GM19035 (cell line): ENCODE data around the gene EFCAB9.
A peak's percentile ranks its signal among the peaks of the same experiment; 100 is the strongest.
"Not testable (repeated sequence)": the region's sequence is repeated elsewhere in the genome, so short reads cannot be mapped to it uniquely, and the experiment has no call there.

ENCODE experiments used
- ATAC-seq: cut with Tn5 transposase; IDR thresholded peaks from one replicate; pipeline ENCODE4 v1.9.1; 2021; ENCODE audit not compliant: unreplicated experiment

Gene EFCAB9

GRCh38 chr5:172193872-172194271 lies at the start of gene EFCAB9:
Gene EFCAB9, plus strand, starts transcription at chr5:172194172. Its CDS starts 1 bp downstream, at chr5:172194173.
- ATAC-seq: no peak

- no peak for ATAC-seq
Measured at GRCh38 chr5:172144291-172144815, 49.6 kb upstream of the EFCAB9 start.

- no peak for ATAC-seq
Measured at GRCh38 chr5:172144931-172145869, 48.8 kb upstream of the EFCAB9 start.

- no peak for ATAC-seq
Measured at GRCh38 chr5:172145870-172146747, 47.9 kb upstream of the EFCAB9 start.

- no peak for ATAC-seq
Measured at GRCh38 chr5:172146748-172147092, 47.3 kb upstream of the EFCAB9 start.

- ATAC-seq: no peak
Measured at GRCh38 chr5:172147857-172148256, 46.1 kb upstream of the EFCAB9 start.

- no peak for ATAC-seq
Measured at GRCh38 chr5:172148381-172148780, 45.6 kb upstream of the EFCAB9 start.

- ATAC-seq: no peak
Measured at GRCh38 chr5:172149073-172149472, 44.9 kb upstream of the EFCAB9 start.

- not testable (repeated sequence) for ATAC-seq
Measured at GRCh38 chr5:172149481-172149880, 44.5 kb upstream of the EFCAB9 start.

- ATAC-seq: peak; percentile 78
Measured at GRCh38 chr5:172150514-172151425, 43.2 kb upstream of the EFCAB9 start.

GRCh38 chr5:172151661-172152210 lies 42.2 kb upstream of the EFCAB9 start:
- ATAC-seq: no peak

- ATAC-seq: no peak
Measured at GRCh38 chr5:172153695-172154094, 40.3 kb upstream of the EFCAB9 start.

- not testable (repeated sequence) for ATAC-seq
Measured at GRCh38 chr5:172155101-172155500, 38.9 kb upstream of the EFCAB9 start.

GRCh38 chr5:172156541-172156994 lies 37.4 kb upstream of the EFCAB9 start:
- no peak for ATAC-seq

GRCh38 chr5:172159016-172159415 lies 35.0 kb upstream of the EFCAB9 start:
- ATAC-seq: no peak

- ATAC-seq: no peak
Measured at GRCh38 chr5:172160506-172160905, 33.5 kb upstream of the EFCAB9 start.

GRCh38 chr5:172162323-172162986 lies 31.5 kb upstream of the EFCAB9 start:
- ATAC-seq: no peak

GRCh38 chr5:172162987-172163343 lies 31.0 kb upstream of the EFCAB9 start:
- no peak for ATAC-seq

- no peak for ATAC-seq
Measured at GRCh38 chr5:172163346-172163745, 30.6 kb upstream of the EFCAB9 start.

GRCh38 chr5:172164769-172165212 lies 29.2 kb upstream of the EFCAB9 start:
- no peak for ATAC-seq
